ENCODE data around the gene LRRN3.

Gene LRRN3

DNA sequence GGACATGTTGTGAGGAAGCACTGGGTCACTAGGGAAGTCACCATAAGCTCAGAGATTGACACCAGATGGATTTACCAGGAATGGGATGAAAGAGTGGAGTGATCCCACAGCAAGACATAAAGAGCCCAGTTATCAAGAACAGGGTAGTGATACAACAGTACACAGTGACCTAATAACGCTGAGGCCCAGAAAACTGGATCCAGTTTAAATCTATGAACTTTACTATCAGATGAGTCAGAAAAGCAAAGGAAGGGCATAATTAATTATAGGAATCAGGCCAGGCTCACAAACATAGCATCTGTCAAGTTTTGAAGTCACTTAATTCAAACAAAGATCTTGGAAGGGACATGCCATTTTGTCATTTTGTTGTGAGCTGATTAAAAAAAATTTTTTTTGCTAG is 73.5 kb downstream of the LRRN3 start:
- TF ChIP-seq EZH2phosphoT487 (IDR thresholded peaks at IDR 0.05; ENCODE audit: low read depth) = no peak
- TF ChIP-seq, protein P1, sequence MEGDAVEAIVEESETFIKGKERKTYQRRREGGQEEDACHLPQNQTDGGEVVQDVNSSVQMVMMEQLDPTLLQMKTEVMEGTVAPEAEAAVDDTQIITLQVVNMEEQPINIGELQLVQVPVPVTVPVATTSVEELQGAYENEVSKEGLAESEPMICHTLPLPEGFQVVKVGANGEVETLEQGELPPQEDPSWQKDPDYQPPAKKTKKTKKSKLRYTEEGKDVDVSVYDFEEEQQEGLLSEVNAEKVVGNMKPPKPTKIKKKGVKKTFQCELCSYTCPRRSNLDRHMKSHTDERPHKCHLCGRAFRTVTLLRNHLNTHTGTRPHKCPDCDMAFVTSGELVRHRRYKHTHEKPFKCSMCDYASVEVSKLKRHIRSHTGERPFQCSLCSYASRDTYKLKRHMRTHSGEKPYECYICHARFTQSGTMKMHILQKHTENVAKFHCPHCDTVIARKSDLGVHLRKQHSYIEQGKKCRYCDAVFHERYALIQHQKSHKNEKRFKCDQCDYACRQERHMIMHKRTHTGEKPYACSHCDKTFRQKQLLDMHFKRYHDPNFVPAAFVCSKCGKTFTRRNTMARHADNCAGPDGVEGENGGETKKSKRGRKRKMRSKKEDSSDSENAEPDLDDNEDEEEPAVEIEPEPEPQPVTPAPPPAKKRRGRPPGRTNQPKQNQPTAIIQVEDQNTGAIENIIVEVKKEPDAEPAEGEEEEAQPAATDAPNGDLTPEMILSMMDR (IDR thresholded peaks at IDR 0.05; ENCODE audit: low read depth, low read length) = no peak
- H3K4me3 ChIP-seq (ENCODE audit: low read length) = no peak overlapping the region
- no peak overlapping the region for H3K27ac ChIP-seq (ENCODE audit: low read length)
- H3K36me3 ChIP-seq (replicated peaks; ENCODE audit: low read depth, low read length) = no peaks in the 10 kb centered on the region
- H3K9me3 ChIP-seq (ENCODE audit: insufficient read depth, low read length) = no peaks in the 10 kb centered on the region
- H3K4me2 ChIP-seq (ENCODE audit: low read length) = no peak overlapping the region
- no peaks in the 10 kb centered on the region for H3K4me1 ChIP-seq (ENCODE audit: low read length)
- H2AFZ ChIP-seq (ENCODE audit: low read depth, low read length) = no peak overlapping the region
- H3K9ac ChIP-seq (ENCODE audit: low read length) = no peak overlapping the region
- H3K79me2 ChIP-seq (ENCODE audit: low read length) = no peaks in the 10 kb centered on the region
- H3K27me3 ChIP-seq (ENCODE audit: low read depth, low read length) = no peaks in the 10 kb centered on the region
- no peaks in the 10 kb centered on the region for H4K20me1 ChIP-seq (ENCODE audit: insufficient read depth, low read length)

GRCh38 chr7:111168182-111168581 is 77.3 kb downstream of the LRRN3 start:
- TF ChIP-seq EZH2phosphoT487 (IDR thresholded peaks at IDR 0.05; ENCODE audit: low read depth) = no peak
- TF ChIP-seq, protein P1 (IDR thresholded peaks at IDR 0.05; ENCODE audit: low read depth, low read length) = no peak
- H3K4me3 ChIP-seq (ENCODE audit: low read length) = no peak overlapping the region
- H3K9me3 ChIP-seq (ENCODE audit: insufficient read depth, low read length) = no peaks in the 10 kb centered on the region
- H3K4me2 ChIP-seq (ENCODE audit: low read length) = no peak overlapping the region
- H2AFZ ChIP-seq (ENCODE audit: low read depth, low read length) = no peak overlapping the region
- no peaks in the 10 kb centered on the region for H3K27me3 ChIP-seq (ENCODE audit: low read depth, low read length)
- no peaks in the 10 kb centered on the region for H3K79me2 ChIP-seq (ENCODE audit: low read length)
- H4K20me1 ChIP-seq (ENCODE audit: insufficient read depth, low read length) = no peaks in the 10 kb centered on the region
- H3K36me3 ChIP-seq (replicated peaks; ENCODE audit: low read depth, low read length) = no peaks in the 10 kb centered on the region
- H3K4me1 ChIP-seq (ENCODE audit: low read length) = no peaks in the 10 kb centered on the region
- H3K27ac ChIP-seq (ENCODE audit: low read length) = no peak overlapping the region
- H3K9ac ChIP-seq (ENCODE audit: low read length) = no peak overlapping the region

GRCh38 chr7:111172564-111173257 is 81.8 kb downstream of the LRRN3 start:
- H3K27me3 ChIP-seq (ENCODE audit: low read depth, low read length) = no peaks in the 10 kb centered on the region
- H3K27ac ChIP-seq (ENCODE audit: low read length) = no peak overlapping the region
- no peaks in the 10 kb centered on the region for H3K79me2 ChIP-seq (ENCODE audit: low read length)
- no peaks in the 10 kb centered on the region for H3K9me3 ChIP-seq (ENCODE audit: insufficient read depth, low read length)
- no peak overlapping the region for H3K9ac ChIP-seq (ENCODE audit: low read length)
- H4K20me1 ChIP-seq (ENCODE audit: insufficient read depth, low read length) = no peaks in the 10 kb centered on the region
- no peak overlapping the region for H2AFZ ChIP-seq (ENCODE audit: low read depth, low read length)
- H3K4me3 ChIP-seq (ENCODE audit: low read length) = no peak overlapping the region
- no peak overlapping the region for H3K4me2 ChIP-seq (ENCODE audit: low read length)
- TF ChIP-seq, protein P1 (IDR thresholded peaks at IDR 0.05; ENCODE audit: low read depth, low read length) = no peak
- no peak for TF ChIP-seq EZH2phosphoT487 (IDR thresholded peaks at IDR 0.05; ENCODE audit: low read depth)
- H3K4me1 ChIP-seq (ENCODE audit: low read length) = no peaks in the 10 kb centered on the region
- H3K36me3 ChIP-seq (replicated peaks; ENCODE audit: low read depth, low read length) = no peaks in the 10 kb centered on the region

DNA sequence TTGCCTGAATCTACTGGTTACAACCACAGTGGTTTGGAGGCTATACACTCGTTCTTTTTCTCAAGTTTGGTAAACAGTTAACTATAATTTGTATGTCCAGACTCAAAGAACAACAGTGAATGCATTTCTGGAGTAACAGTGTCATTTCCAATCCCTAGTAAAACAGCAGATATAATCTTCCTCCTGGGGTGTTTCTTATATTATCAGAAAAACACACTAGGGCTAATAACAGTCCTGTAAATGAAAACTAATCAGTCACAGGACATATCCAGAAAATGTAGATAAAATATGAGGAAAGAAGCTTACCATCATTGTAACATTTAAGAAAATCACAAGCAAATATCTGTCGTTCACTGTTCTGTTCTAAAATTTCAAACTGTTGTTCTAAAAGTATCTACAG is 82.6 kb downstream of the LRRN3 start:
- no peak overlapping the region for H2AFZ ChIP-seq (ENCODE audit: low read depth, low read length)
- no peaks in the 10 kb centered on the region for H3K36me3 ChIP-seq (replicated peaks; ENCODE audit: low read depth, low read length)
- no peak overlapping the region for H3K27ac ChIP-seq (ENCODE audit: low read length)
- no peaks in the 10 kb centered on the region for H3K4me1 ChIP-seq (ENCODE audit: low read length)
- no peaks in the 10 kb centered on the region for H3K27me3 ChIP-seq (ENCODE audit: low read depth, low read length)
- no peaks in the 10 kb centered on the region for H4K20me1 ChIP-seq (ENCODE audit: insufficient read depth, low read length)
- no peak overlapping the region for H3K9ac ChIP-seq (ENCODE audit: low read length)
- H3K9me3 ChIP-seq (ENCODE audit: insufficient read depth, low read length) = no peaks in the 10 kb centered on the region
- TF ChIP-seq, protein P1 (IDR thresholded peaks at IDR 0.05; ENCODE audit: low read depth, low read length) = no peak
- no peak overlapping the region for H3K4me3 ChIP-seq (ENCODE audit: low read length)
- no peak overlapping the region for H3K4me2 ChIP-seq (ENCODE audit: low read length)
- no peaks in the 10 kb centered on the region for H3K79me2 ChIP-seq (ENCODE audit: low read length)
